Measurements from ENCODE around the gene SMYD3. TPM values are rescaled to one million over a fixed set of nuclear protein-coding genes. Genes with fewer than 3 reads are reported as not detected.

SMYD3 gene
- total RNA-seq, 1 donor from 2014 or later, result 0.32 TPM

- TF ChIP-seq, protein P1, sequence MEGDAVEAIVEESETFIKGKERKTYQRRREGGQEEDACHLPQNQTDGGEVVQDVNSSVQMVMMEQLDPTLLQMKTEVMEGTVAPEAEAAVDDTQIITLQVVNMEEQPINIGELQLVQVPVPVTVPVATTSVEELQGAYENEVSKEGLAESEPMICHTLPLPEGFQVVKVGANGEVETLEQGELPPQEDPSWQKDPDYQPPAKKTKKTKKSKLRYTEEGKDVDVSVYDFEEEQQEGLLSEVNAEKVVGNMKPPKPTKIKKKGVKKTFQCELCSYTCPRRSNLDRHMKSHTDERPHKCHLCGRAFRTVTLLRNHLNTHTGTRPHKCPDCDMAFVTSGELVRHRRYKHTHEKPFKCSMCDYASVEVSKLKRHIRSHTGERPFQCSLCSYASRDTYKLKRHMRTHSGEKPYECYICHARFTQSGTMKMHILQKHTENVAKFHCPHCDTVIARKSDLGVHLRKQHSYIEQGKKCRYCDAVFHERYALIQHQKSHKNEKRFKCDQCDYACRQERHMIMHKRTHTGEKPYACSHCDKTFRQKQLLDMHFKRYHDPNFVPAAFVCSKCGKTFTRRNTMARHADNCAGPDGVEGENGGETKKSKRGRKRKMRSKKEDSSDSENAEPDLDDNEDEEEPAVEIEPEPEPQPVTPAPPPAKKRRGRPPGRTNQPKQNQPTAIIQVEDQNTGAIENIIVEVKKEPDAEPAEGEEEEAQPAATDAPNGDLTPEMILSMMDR (IDR thresholded peaks at IDR 0.05), result no peak
- Histone ChIP-seq H3K9me3 (no peaks in the 10 kb centered on the region), H3K4me1 (no peaks in the 10 kb centered on the region), H3K27ac (no peak overlapping the region), H3K4me3 (no peak overlapping the region), H3K36me3 (no peaks in the 10 kb centered on the region), H3K27me3 (no peaks in the 10 kb centered on the region)
- intact Hi-C loops (cut with DNase I), result no loop called here
- DNase-seq (ENCODE audit: low spot score in 2 of 2), result no peak
Observed at GRCh38 chr1:246221485-246222255, 285.4 kb downstream of the SMYD3 start.

DNA sequence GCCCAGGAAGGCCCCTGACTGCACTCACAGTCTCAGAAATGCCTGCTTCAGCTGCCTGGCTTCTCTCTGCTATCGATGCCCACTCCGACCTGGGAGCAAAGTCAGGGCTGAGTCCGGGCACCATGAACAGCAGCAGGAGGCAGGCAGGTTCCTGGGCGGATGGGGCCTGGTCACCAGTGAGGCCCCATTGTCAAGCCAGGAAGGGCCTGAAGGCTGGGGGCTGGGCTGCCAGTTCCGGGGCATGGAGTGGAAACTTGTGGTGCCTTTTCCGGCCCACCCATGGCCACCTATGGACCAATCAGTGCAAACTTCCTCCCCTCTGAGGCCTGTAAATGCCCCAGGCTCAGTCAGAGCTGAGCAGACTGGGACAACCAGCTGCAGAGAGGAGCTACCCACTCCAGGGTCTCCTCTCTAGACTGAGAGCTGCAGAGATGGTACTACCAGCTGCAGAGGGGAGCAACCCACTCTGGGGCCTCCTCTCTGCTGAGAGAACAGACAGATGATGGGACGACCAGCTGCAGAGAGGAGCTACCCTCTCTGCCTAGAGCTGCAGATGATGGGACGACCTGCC is 286.5 kb downstream of the SMYD3 start:
- Histone ChIP-seq H3K9me3 (no peaks in the 10 kb centered on the region), H3K4me3 (no peak overlapping the region), H3K27me3 (no peaks in the 10 kb centered on the region), H3K27ac (no peak overlapping the region), H3K36me3 (no peaks in the 10 kb centered on the region), H3K4me1 (no peaks in the 10 kb centered on the region)
- DNase-seq (ENCODE audit: low spot score in 2 of 2), result no peak
- intact Hi-C loops (cut with DNase I), result no loop called here
- TF ChIP-seq, protein P1 (IDR thresholded peaks at IDR 0.05), result no peak

- H3K36me3 ChIP-seq, result no peaks in the 10 kb centered on the region
- no peaks in the 10 kb centered on the region for H3K4me1 ChIP-seq
- H3K27me3 ChIP-seq, result no peaks in the 10 kb centered on the region
- no peaks in the 10 kb centered on the region for H3K9me3 ChIP-seq
- intact Hi-C loops (cut with DNase I), result no loop called here
- no peak overlapping the region for H3K4me3 ChIP-seq
- DNase-seq (ENCODE audit: low spot score in 2 of 2), result no peak
- TF ChIP-seq, protein P1 (IDR thresholded peaks at IDR 0.05), result no peak
- no peak overlapping the region for H3K27ac ChIP-seq
Observed at GRCh38 chr1:246219508-246220030, 287.5 kb downstream of the SMYD3 start.

- Histone ChIP-seq H3K27me3 (no peaks in the 10 kb centered on the region), H3K27ac (no peak overlapping the region), H3K36me3 (no peaks in the 10 kb centered on the region), H3K4me3 (no peak overlapping the region), H3K9me3 (no peaks in the 10 kb centered on the region), H3K4me1 (no peaks in the 10 kb centered on the region)
- intact Hi-C loops (cut with DNase I), result no loop called here
- no peak for DNase-seq (ENCODE audit: low spot score in 2 of 2)
- TF ChIP-seq, protein P1 (IDR thresholded peaks at IDR 0.05), result no peak
Observed at GRCh38 chr1:246218686-246219085, 288.4 kb downstream of the SMYD3 start.

- intact Hi-C loops (cut with DNase I), result no loop called here
- no peak overlapping the region for H3K4me3 ChIP-seq
- no peaks in the 10 kb centered on the region for H3K36me3 ChIP-seq
- H3K27ac ChIP-seq, result no peak overlapping the region
- H3K27me3 ChIP-seq, result no peaks in the 10 kb centered on the region
- TF ChIP-seq, protein P1 (IDR thresholded peaks at IDR 0.05), result no peak
- H3K9me3 ChIP-seq, result no peaks in the 10 kb centered on the region
- no peaks in the 10 kb centered on the region for H3K4me1 ChIP-seq
- DNase-seq (ENCODE audit: low spot score in 2 of 2), result no peak
Observed at GRCh38 chr1:246216906-246217305, 290.2 kb downstream of the SMYD3 start.
